ENCODE data around the gene RTBDN.
"Not testable (repeated sequence)": the region's sequence is repeated elsewhere in the genome, so short reads cannot be mapped to it uniquely, and the experiment has no call there.

DNA sequence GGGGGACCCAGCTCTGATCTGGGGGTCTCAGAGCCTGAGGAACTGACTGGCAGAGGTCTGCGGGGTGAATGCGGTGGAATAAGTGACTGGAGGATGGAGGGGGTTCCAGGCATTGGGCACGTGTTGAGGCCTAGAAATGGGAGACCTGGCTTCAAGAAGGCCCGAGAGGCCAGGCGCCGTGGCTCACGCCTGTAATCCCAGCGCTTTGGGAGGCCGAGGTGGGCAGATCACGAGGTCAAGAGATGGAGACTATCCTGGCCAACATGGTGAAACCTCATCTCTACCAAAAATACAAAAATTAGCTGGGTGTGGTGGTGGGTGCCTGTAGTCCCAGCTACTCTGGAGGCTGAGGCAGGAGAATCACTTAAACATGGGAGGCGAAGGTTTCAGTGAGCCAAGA lies 16.6 kb downstream of the RTBDN start:
- not testable (repeated sequence) for TF ChIP-seq TCF7L2 (IDR thresholded peaks at IDR 0.05; ENCODE audit: borderline replicate concordance, extremely low read depth, insufficient read depth, insufficient read length); POLR2AphosphoS5 (IDR thresholded peaks at IDR 0.05; ENCODE audit: low read depth, low read length)
- TF ChIP-seq, protein P1, sequence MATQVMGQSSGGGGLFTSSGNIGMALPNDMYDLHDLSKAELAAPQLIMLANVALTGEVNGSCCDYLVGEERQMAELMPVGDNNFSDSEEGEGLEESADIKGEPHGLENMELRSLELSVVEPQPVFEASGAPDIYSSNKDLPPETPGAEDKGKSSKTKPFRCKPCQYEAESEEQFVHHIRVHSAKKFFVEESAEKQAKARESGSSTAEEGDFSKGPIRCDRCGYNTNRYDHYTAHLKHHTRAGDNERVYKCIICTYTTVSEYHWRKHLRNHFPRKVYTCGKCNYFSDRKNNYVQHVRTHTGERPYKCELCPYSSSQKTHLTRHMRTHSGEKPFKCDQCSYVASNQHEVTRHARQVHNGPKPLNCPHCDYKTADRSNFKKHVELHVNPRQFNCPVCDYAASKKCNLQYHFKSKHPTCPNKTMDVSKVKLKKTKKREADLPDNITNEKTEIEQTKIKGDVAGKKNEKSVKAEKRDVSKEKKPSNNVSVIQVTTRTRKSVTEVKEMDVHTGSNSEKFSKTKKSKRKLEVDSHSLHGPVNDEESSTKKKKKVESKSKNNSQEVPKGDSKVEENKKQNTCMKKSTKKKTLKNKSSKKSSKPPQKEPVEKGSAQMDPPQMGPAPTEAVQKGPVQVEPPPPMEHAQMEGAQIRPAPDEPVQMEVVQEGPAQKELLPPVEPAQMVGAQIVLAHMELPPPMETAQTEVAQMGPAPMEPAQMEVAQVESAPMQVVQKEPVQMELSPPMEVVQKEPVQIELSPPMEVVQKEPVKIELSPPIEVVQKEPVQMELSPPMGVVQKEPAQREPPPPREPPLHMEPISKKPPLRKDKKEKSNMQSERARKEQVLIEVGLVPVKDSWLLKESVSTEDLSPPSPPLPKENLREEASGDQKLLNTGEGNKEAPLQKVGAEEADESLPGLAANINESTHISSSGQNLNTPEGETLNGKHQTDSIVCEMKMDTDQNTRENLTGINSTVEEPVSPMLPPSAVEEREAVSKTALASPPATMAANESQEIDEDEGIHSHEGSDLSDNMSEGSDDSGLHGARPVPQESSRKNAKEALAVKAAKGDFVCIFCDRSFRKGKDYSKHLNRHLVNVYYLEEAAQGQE (IDR thresholded peaks at IDR 0.05; ENCODE audit: low read depth): not testable (repeated sequence)

Measured in HCT116 (cell line).